Activated CD4-positive, alpha-beta T cell treated with anti-CD3 and anti-CD28 coated beads, Interleukin-2, amount 50 U/mL, for 1 hour (primary cell): Measurements from ENCODE around the gene SGTA.

Experiments
- DNase-seq: peaks from one replicate; pipeline ENCODE4 v3.0.0-alpha.2; 2020

SGTA gene

DNA sequence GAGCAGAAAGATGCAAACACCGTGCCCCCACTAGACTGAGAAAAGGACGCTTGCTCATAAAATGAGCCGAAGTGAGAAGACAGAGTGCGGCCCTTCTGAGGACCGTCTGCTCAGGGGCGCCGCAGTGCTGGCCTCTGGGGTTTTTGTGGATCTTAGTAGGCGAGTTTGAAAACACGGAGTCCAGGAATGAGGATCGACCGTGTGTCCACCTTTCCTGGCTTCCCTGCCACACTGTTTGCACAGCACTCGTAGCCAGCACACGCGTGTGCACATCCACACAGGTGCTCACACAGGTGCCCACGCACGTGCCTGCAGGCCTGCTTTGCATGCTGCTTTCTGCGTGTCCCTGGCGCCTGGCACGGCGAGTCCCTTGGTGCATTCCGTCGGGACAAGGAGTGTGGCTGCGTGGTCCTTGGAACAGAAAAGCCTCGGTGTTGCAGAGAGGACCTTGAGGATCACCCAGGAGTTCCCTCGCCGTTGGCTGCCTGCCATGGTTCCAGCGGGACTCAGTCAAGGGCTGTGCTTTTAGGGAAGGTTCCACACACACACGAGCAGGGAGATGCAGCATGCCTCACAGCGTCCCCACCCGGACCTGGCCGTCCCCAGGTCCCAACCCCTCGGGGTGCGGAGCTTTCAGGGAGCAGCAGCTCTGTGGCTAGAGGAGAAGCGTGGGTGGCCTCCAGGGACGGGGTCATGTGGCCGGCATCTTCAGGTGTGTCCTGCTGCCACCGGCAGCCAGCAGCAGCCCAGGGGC is 26.5 kb upstream of the SGTA start:
- DNase-seq, result no peak

GRCh38 chr19:2808129-2808941 is 25.3 kb upstream of the SGTA start:
- no peak for DNase-seq

GRCh38 chr19:2807379-2808128 is 24.5 kb upstream of the SGTA start:
- no peak for DNase-seq

- DNase-seq, result no peak
Measured at GRCh38 chr19:2806736-2807378, 23.8 kb upstream of the SGTA start.

DNA sequence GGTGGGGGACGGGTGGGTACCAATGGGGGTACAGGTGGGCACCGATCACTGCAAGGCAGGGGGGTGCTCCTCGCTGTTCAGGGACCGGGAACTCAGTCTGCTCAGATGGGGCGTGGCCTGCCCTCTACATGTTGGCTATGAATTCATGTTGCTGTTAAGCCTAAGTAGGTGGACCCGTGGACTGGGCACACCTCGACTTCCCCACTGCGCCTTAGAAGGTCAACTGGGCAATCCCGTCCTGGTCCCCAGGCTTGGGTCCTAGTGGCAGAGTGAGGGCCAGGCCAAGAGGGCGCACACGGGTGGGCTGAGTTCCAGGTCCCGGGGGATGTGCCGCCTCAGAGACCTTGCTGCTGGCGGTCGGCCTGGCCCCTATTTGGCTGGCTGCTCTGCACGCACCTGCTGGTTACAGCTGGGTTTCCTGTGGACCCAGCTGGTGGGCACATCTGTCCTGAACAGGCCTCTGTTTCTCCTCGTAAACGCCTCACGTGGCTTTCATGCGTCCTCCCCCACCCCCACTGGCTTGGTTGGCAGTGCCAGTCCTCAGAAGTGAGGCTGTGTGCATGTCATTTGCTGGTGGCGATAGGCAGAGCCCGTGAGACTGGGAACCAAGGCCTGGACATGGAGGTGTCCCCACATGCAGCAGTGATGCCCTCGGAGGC is 23.0 kb upstream of the SGTA start:
- DNase-seq, result no peak

- DNase-seq, result no peak
Measured at GRCh38 chr19:2805261-2805900, 22.3 kb upstream of the SGTA start.

- DNase-seq, result no peak
Measured at GRCh38 chr19:2804156-2805004, 21.3 kb upstream of the SGTA start.

GRCh38 chr19:2803486-2804155 is 20.5 kb upstream of the SGTA start:
- DNase-seq, result no peak

DNA sequence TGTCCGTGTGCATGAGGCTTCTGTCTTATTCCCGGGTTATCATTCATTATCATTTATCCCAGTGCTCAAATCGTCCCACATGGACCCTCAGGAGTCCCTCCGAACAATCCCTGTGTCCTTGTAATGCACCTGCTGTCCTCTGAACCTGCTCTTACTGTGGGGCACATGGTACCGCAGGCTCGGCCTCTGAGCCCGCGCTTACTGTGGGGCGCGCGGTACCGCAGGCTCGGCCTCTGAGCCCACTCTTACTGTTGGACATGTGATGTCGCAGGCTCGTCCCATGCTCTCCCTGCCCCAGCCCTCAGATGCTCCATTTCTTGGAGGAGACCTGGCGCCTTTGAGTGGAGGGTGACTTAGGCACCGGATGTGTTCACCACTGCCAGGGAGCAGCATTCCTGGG is 19.8 kb upstream of the SGTA start:
- no peak for DNase-seq

GRCh38 chr19:2800506-2800905 is 17.4 kb upstream of the SGTA start:
- DNase-seq, result no peak

DNA sequence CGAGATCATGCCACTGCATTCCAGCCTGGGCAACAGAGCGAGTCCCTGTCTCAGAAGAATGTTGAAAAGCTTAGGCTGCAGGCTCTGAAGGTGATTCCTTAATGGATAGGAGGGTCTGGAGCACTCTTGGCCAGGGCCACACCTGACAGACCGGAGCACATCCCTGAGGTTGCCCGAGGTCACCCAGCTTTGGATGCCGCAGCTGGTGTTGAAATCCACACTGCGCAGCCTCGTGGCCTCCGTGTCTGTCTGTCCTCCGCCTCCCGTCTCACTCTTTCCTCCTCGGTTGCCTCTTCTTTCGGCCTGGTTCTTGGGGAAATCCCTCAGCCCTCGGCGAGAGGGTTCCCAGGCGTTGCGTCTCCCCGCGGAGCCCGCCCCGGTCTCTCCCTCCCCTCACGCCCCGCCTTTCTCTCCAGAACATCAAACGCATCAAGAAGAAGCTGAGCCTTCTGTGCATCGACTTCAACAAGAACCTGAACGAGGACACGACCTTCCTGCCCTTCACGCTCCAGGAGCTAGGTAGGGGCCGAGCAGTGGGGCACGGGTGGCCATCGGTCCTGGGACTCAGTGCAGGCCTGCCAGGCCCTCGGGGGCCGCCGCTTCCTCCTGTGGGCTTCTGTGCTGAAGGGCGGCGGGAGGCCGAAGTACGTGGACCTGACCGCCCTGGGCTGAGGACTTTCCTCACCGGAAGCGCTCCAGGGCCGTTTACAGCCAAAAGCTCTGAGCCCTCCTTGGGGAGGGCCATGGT is 16.4 kb upstream of the SGTA start:
- DNase-seq, result no peak

DNA sequence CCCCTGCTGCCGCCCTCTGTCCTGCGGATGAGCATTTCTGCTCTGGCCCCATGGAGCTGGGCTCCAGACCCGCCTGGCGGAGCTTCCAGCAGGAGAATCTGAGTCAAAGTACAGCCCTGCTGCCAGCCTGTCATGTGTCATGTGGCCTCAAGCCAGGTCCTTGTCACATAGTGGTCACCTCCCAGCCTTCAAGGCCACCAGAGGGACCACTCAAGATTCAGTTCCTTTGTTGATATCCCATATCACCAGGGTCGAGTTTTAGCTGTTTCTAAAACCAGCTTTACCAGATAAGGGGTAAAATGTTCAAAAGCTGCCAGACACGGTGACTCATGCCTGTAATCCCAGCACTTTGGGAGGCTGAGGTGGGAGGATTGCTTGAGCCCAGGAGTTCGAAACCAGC is 15.7 kb upstream of the SGTA start:
- DNase-seq, result no peak

GRCh38 chr19:2798158-2798685 is 15.1 kb upstream of the SGTA start:
- DNase-seq, result no peak

DNA sequence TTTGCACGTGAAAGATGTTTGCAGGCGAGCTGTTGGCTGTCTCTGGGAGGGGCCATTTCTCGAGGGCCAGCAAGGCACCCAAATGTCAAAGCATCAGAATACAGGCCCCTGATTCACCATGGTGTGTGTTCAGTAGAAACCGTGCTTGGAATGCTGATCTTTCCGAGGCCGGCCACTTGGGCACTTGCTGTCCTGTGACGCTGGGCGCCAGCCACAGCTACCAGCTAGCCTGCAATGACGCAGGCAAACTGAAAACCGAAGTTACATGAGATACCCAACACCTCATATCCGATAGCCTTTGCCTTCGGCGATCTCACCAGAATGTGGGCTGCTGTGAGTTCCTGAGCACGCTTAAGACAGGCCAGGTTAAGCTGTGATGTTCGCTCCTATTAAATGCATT is 14.2 kb upstream of the SGTA start:
- DNase-seq, result no peak

DNA sequence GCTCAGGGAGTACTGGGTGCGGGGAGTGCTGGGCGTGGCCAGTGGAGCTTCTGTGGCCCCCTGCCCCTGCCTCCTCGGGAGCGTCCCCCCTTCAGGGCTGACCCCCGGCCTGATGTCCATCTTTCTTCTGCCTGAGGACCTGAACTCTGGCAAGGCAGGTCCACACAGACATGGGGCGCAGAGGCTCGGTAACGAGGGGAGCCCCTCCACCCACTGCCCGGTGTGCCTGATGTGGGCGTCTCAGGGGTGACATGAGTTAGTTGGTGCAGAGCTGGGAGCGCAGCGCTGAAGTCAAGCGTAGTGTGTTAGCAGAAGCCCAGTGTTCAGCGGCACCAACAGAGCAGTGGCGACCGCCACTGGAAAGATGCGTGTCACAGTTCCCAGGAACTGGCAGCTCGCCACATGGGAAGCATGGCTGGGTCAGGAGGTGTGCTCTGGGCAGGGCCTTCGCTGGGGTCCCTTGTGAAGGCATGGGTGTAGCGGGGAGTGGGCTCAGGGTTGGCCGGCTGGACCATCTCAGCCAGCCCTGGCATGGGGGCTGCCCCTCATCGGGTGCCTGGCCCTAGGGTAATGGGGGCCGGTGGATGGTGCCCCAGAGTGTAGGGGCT is 13.7 kb upstream of the SGTA start:
- DNase-seq, result no peak

DNA sequence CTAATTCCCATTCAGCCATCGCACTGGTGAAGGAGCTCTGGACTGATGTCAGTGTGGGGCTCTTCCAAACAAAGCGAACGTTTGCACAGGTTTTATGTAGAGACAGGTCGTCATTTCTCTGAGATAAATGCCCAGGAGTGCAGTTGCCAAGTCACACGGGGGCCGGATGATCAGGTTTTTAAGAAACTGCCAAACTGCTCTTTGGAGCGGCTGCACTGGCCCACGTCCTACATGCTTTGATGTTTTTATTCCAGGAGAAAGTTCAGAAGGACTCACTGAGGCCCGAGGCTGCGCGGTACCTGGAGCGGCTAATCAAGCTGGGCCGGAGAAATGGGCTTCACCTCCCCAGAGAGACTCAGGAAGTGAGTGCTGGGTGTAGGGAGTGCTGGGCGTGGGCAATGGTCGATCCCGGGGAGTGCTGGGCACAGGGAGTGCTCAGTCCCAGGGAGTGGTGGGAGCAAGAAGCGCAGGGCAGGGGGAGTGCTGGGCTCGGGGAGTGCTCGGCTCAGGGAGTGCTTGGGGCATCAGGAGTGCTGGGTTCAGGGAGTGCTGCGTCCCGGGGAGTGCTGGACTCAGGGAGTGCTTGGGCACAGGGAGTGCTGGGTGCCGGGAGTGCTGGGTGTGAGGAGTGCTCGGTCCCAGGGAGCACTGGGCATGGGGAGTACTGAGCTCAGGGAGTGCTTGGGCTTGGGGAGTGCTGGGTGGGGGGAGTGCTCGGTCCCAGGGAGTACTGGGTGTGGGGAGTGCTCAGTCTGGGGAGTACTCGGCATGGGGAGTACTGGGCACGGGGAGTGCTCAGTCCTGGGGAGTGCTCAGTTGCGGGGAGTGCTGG is 13.0 kb upstream of the SGTA start:
- DNase-seq, result no peak

DNA sequence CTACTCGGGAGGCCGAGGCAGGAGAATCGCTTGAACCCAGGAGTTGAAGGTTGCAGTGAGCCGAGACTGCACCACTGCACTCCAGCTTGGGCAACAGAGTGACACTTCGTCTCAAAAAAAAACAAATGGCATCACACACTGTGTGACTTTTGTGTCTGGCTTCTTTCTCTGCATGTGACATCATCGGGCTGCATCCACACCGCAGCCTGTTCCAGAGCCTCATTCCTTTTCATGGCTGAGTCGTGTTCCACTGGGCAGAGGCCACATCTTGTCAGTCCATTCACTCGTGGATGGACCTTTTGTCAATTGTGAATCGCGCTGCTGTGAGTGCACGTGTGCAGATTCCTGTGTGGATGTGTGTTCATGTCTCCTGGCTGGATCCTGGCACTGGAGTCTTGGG is 10.5 kb upstream of the SGTA start:
- DNase-seq, result no peak

DNA sequence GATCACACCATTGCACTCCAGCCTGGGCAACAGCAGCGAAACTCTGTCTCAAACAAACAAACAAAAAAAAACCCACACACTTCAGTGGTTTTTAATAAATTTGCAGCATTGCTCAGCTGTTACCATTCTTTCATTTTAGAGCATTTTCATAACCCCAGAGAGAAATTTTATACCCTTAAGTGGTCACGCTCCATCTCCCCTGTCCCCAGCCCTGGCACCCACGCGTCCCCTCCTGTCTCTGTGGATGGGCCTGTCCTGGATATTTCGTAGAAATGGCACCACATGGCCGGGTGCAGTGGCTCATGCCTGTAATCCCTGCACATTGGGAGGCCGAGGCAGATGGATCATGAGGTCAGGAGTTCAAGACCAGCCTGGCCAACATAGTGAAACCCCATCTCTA is 10.1 kb upstream of the SGTA start:
- DNase-seq, result no peak
